GM12801 (cell line): ENCODE data around the gene TNFSF9.

ENCODE experiments used
- TF ChIP-seq, protein P1 (sequence below): IDR thresholded peaks from one replicate; pipeline ENCODE4 v1.5.1; 2011; ENCODE audit warnings: control low read depth; ENCODE audit not compliant: insufficient read length; ENCODE audit errors: extremely low read depth

TNFSF9 gene

DNA sequence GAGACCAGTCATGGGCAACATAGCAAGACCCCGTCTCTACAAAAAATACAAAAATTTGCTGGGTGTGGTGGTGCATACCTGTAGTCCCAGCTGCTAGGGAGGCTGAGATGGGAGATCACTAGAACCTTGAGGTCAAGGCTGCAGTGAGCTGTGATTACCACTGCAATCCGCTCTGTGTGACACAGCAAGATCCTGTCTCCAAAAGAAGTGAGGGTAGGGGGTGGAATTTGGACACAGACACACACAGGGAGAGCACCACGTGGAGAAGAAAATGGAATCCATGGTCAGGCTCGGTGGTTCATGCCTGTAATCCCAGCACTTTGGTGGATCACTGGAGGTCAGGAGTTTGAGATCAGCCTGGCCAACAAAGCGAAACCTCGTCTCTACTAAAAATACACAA, 8.7 kb downstream of the TNFSF9 start:
- TF ChIP-seq, protein P1, sequence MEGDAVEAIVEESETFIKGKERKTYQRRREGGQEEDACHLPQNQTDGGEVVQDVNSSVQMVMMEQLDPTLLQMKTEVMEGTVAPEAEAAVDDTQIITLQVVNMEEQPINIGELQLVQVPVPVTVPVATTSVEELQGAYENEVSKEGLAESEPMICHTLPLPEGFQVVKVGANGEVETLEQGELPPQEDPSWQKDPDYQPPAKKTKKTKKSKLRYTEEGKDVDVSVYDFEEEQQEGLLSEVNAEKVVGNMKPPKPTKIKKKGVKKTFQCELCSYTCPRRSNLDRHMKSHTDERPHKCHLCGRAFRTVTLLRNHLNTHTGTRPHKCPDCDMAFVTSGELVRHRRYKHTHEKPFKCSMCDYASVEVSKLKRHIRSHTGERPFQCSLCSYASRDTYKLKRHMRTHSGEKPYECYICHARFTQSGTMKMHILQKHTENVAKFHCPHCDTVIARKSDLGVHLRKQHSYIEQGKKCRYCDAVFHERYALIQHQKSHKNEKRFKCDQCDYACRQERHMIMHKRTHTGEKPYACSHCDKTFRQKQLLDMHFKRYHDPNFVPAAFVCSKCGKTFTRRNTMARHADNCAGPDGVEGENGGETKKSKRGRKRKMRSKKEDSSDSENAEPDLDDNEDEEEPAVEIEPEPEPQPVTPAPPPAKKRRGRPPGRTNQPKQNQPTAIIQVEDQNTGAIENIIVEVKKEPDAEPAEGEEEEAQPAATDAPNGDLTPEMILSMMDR = no peak

DNA sequence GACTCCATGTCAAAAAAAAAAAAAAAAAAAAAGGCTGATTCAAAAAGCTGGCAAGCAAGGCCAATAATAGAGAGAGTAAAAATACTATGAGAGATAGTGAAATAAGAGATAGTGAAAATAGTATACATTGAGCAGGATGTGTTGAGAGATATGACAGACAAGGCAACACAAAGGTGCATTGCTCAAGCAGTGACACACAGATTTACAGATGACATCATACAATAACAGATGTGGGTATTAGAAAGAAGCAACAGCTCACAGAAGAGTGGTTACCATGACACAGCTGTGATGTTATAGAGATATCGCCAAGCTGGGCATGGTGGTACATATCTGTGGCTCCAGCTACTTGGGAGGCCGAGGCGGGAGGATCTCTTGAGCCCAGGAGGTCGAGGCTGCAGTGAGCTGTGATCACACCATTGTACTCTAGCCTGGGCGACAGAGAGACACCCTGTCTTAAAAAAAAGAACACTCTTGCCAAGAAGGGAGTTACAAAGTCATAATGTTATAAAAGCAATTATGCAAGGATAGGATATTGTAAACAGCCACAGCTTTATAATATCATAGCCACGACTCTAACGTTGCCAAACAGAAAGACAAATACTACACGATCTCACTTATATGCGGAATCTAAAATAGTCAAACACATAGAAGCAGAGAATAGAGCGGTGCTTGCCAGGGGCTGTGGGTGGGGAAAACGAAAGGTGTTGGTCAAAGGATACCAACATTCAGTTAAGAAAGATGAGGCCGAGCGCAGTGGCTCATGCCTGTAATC, 10.3 kb downstream of the TNFSF9 start:
- TF ChIP-seq, protein P1 = no peak

DNA sequence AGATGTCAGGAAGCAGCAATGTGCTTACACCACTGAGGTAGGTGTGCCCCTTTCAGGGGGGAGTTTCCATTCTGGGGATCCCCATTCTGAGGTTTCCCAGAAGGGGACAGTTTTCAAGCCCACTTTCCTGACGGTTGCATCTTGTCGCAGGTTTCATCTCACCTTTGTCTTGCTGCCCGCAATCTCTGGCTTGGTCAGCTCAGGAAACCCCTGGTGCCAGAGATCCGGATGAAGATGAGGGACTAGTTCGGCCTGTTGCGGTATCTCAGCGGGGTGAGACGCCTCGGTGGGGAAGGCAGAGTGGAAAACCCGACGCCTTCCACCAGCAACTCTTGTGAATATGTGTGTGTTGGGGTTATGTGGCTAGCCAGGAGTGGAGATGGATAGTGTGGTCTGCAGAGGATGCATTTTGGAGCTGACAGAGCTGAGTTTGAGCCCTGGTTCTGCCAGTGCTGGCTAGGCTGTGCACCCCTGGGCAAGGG, 13.1 kb downstream of the TNFSF9 start:
- TF ChIP-seq, protein P1 = no peak

DNA sequence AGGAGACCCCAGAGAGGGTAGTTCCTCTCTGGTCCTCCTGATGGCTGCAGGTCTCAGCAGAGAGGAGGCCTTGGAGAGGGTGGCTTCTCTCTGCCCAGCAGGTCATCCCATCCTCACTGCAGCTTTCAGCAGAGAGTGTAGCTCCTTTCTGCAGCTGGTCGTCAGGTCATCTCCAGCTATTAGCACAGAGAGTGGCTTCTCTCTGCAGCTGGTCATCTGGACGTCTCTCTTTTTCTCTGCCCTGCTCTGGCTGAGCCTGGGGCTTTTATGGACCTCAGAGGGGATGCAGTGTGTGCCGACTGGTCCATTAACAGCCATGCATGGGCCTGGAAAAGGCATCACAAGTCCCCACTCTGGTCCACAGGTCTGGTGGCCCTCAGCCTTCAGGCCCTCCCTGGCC, 20.3 kb downstream of the TNFSF9 start:
- TF ChIP-seq, protein P1 = no peak

DNA sequence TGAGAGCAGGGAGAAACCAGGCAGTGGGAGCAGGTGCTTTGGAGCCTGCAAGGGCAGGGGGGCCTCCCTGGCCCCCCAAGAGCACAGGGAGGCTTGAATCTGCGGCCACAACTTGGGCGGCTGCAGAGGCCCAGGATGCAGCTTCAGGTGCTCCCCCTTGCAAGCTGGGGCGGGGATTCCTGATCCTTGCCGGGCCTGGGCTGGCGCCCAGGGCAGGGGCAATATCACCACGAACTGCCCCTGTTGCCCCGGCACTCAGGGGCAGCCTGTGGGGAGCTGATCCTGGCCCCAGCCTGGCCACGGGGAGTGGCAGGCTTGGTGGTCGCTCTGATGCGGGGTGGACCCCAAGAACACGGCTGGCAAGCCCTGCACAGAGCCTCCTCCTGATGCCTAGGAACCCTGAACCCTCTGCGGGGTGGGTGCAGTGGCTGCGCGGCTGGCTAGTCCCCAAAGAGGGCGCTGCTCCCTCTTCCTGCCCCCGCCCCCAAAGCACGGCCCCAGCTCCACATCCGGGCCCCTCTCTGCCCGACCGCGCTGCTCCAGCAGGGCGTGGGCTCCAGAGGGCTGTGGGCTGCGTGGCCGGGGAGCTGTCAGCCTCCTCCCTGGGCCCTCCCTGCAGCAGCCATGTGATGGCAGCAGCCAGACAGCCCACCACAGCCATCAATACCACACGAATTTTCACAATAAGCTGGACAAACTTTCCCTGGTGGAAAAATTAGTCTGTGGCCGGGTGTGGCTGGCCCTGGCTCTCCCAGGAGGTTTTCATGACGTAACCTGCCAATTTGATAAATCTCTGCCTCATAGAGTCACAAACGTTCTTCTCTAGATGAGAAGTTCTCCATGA, 21.0 kb downstream of the TNFSF9 start:
- TF ChIP-seq, protein P1 = no peak

DNA sequence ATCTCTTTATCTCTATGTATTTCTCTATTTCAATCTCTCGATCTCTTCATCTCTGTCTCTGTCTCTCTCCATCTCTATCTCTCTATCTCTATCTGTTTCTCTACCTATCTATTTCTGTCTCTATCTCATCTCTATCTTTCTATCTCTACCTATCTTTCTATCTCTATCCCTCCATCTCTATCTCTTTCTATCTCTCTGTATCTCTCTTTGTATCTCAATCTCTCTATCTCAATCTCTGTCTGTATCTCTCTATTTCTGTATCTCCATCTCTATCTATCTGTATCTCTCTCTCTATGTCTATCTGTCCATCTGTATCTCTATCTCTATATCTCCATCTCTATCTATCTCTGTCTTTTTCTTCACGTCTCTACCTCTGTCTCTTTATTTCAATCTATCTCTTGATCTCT, 25.2 kb downstream of the TNFSF9 start:
- TF ChIP-seq, protein P1 = no peak

DNA sequence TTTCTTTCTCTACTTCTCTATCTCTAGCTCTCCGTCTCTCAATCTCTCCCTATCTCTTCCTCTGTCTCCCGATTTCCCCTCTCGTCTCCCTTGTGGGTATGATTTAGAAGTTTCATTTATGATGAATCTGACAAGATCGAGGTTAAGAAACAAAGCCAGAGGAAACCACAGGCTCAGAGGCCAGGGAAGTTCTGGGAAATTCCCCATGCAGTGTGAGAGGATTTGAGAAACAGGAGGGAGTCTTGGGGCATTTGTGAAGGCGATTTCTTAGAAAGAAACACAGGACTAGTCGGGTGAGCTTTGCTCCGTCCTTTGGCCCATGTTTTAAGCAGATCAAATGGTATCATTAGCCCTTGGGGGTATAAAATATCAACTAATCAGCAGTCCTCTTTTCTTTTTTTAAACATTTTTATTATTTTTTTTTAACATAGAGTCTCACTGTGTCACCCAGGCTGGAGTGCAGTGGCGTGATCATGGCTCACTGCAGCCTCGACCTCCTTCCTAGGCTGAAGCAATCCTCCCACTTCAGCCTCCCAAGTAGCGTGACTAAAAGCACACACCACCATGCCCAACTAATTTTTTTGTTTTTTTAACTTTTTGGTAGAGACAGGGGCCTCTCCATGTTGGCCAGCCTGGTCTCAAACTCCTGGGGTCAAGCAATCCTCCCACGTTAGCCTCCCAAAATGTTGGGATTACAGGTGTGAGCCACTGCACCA, 25.8 kb downstream of the TNFSF9 start:
- TF ChIP-seq, protein P1 = no peak
